ENCODE data around the gene POLDIP3. TPM values are rescaled to one million over a fixed set of nuclear protein-coding genes. Genes with fewer than 3 reads are reported as not detected.
A peak's percentile ranks its signal among the peaks of the same experiment; 100 is the strongest.
"Not testable (repeated sequence)": the region's sequence is repeated elsewhere in the genome, so short reads cannot be mapped to it uniquely, and the experiment has no call there.

POLDIP3 gene
- total and polyA plus RNA-seq, 2 of the 4 experiments (the other 2 are of a cell fraction): 33.9 to 43.6 TPM

- BruUV-seq (replicated peaks); H3K4me3 ChIP-seq (ENCODE audit: insufficient read depth, low read depth, low read length); DNase-seq; H4K5ac ChIP-seq (ENCODE audit: low read depth, low read length); H2BK15ac ChIP-seq (ENCODE audit: low read depth, low read length); H3K27ac ChIP-seq (ENCODE audit: insufficient read depth, low read length); H2AK9ac ChIP-seq (replicated peaks; ENCODE audit: low read depth, low read length, poor library complexity); H2AFZ ChIP-seq (replicated peaks; ENCODE audit: low read length, poor library complexity); H3K27me3 ChIP-seq (ENCODE audit: control insufficient read depth, insufficient read depth, low read length); H3K14ac ChIP-seq (replicated peaks; ENCODE audit: low read depth, low read length); H3K4me1 ChIP-seq (ENCODE audit: control insufficient read depth, insufficient read depth, low read length); H2BK120ac ChIP-seq (ENCODE audit: low read depth, low read length); dilution Hi-C loops (cut with HindIII; ENCODE audit: low sequenced_read_pairs, unreplicated experiment); CTCF ChIA-PET; H2AK5ac ChIP-seq (ENCODE audit: low read depth, low read length); H3K79me1 ChIP-seq (ENCODE audit: low read depth in 1 of 2, low read length in 2 of 2); ATAC-seq (ENCODE audit: low read depth); H4K91ac ChIP-seq (ENCODE audit: insufficient read depth, low read depth, low read length); H3K18ac ChIP-seq (ENCODE audit: low read depth, low read length); POLR2A ChIA-PET (ENCODE audit: unreplicated experiment); H3K23ac ChIP-seq (ENCODE audit: low read depth, low read length); H3K56ac ChIP-seq (ENCODE audit: extremely low read depth, insufficient read depth, low read length); H3K4ac ChIP-seq (ENCODE audit: low read depth, low read length); H2BK20ac ChIP-seq (ENCODE audit: low read depth, low read length); H4K20me1 ChIP-seq (ENCODE audit: insufficient read depth, low read length); H3K4me2 ChIP-seq (ENCODE audit: low read depth, low read length); in situ Hi-C loops (cut with MboI; ENCODE audit: low sequenced_read_pairs); H4K8ac ChIP-seq (ENCODE audit: low read depth in 2 of 2, low read length in 2 of 2); H3K9ac ChIP-seq (ENCODE audit: low read depth, low read length); H3K9me1 ChIP-seq (ENCODE audit: insufficient read depth, low read length); H3K9me3 ChIP-seq (ENCODE audit: control insufficient read depth, insufficient read depth, low read length); intact Hi-C loops (cut with micrococcal nuclease); H2BK5ac ChIP-seq (ENCODE audit: low read depth, low read length, poor library complexity, severe bottlenecking): not testable (repeated sequence)
- WGBS, 2 experiments (ENCODE audit: extremely low coverage in 2 of 2, insufficient read length in 1 of 2): 96% methylated on average over 3 of the region's 21 CpGs; no CpG with 5 or more reads in 1 of the 2 experiments
- H3K36me3 ChIP-seq (ENCODE audit: control insufficient read depth, insufficient read depth, low read length): peaks cover 32% of the 10 kb centered on the region
Measured at GRCh38 chr22:42574468-42574867, 40.2 kb downstream of the POLDIP3 start.

DNA sequence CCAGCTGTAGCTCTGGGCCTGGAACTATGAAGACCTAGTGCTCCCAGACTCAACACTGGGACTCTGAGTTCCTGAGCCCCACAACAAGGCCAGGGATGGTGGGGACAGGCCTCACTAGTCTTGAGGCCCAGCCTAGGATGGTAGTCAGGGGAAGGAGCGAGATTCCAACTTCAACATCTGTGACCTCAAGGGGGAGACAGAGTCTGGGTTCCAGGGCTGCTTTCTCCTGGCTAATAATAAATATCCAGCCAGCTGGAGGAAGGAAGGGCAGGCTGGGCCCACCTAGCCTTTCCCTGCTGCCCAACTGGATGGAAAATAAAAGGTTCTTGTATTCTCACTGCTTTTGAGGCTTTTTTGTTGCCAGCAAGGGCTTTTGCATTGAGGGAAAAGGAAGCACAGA, 40.6 kb downstream of the POLDIP3 start:
- H3K9ac ChIP-seq (ENCODE audit: low read depth, low read length); dilution Hi-C loops (cut with HindIII; ENCODE audit: low sequenced_read_pairs, unreplicated experiment): not testable (repeated sequence)

More for the DNA sequence above, 40.6 kb downstream of the POLDIP3 start:
- H4K8ac ChIP-seq (ENCODE audit: low read depth in 2 of 2, low read length in 2 of 2); CTCF ChIA-PET; H2AFZ ChIP-seq (replicated peaks; ENCODE audit: low read length, poor library complexity); H3K9me1 ChIP-seq (ENCODE audit: insufficient read depth, low read length); H3K4ac ChIP-seq (ENCODE audit: low read depth, low read length); H3K27me3 ChIP-seq (ENCODE audit: control insufficient read depth, insufficient read depth, low read length); H2BK20ac ChIP-seq (ENCODE audit: low read depth, low read length); H2BK5ac ChIP-seq (ENCODE audit: low read depth, low read length, poor library complexity, severe bottlenecking); H3K4me3 ChIP-seq (ENCODE audit: insufficient read depth, low read depth, low read length); in situ Hi-C loops (cut with MboI; ENCODE audit: low sequenced_read_pairs); BruUV-seq (replicated peaks); POLR2A ChIA-PET (ENCODE audit: unreplicated experiment); H2BK15ac ChIP-seq (ENCODE audit: low read depth, low read length); H3K27ac ChIP-seq (ENCODE audit: insufficient read depth, low read length); H3K23ac ChIP-seq (ENCODE audit: low read depth, low read length); H4K91ac ChIP-seq (ENCODE audit: insufficient read depth, low read depth, low read length); H2AK5ac ChIP-seq (ENCODE audit: low read depth, low read length); H4K5ac ChIP-seq (ENCODE audit: low read depth, low read length); H3K4me2 ChIP-seq (ENCODE audit: low read depth, low read length); H3K56ac ChIP-seq (ENCODE audit: extremely low read depth, insufficient read depth, low read length); H2BK120ac ChIP-seq (ENCODE audit: low read depth, low read length); H3K79me1 ChIP-seq (ENCODE audit: low read depth in 1 of 2, low read length in 2 of 2); H4K20me1 ChIP-seq (ENCODE audit: insufficient read depth, low read length); H3K4me1 ChIP-seq (ENCODE audit: control insufficient read depth, insufficient read depth, low read length); intact Hi-C loops (cut with micrococcal nuclease); H3K18ac ChIP-seq (ENCODE audit: low read depth, low read length); H2AK9ac ChIP-seq (replicated peaks; ENCODE audit: low read depth, low read length, poor library complexity); DNase-seq; H3K9me3 ChIP-seq (ENCODE audit: control insufficient read depth, insufficient read depth, low read length); H3K14ac ChIP-seq (replicated peaks; ENCODE audit: low read depth, low read length): not testable (repeated sequence)
- no CpG with 5 or more reads among the region's 1 CpG for WGBS, 2 experiments (ENCODE audit: extremely low coverage in 2 of 2, insufficient read length in 1 of 2)
- H3K36me3 ChIP-seq (ENCODE audit: control insufficient read depth, insufficient read depth, low read length): peaks cover 32% of the 10 kb centered on the region
- ATAC-seq (ENCODE audit: low read depth): peak; percentile 60
